H9 (cell line): ENCODE data around the gene DUSP6. TPM values are rescaled to one million over a fixed set of nuclear protein-coding genes. Genes with fewer than 3 reads are reported as not detected.
A peak's percentile ranks its signal among the peaks of the same experiment; 100 is the strongest.

Experiments
- DNase-seq: peaks from one replicate; pipeline ENCODE4 v3.0.0-alpha.2; 2017
- H2AFZ ChIP-seq: one replicate; pipeline ENCODE4 v1.6.1; 2013; ENCODE audit warnings: mild to moderate bottlenecking, low read length, control low read depth, moderate library complexity
- H2AK5ac ChIP-seq: 2 replicates; pipeline ENCODE4 v1.6.1; 2013; ENCODE audit warnings: low read length, control low read depth, mixed read lengths; ENCODE audit not compliant: insufficient read length
- H2BK120ac ChIP-seq: one replicate; pipeline ENCODE4 v1.6.1; 2013; ENCODE audit warnings: low read depth, mild to moderate bottlenecking, low read length, control low read depth, inconsistent platforms; ENCODE audit not compliant: poor library complexity, severe bottlenecking
- H2BK12ac ChIP-seq: 2 replicates; pipeline ENCODE4 v1.6.1; 2013; ENCODE audit warnings: low read length, control low read depth, mixed read lengths, low read depth; ENCODE audit not compliant: insufficient read length
- H2BK15ac ChIP-seq: 2 replicates; pipeline ENCODE4 v1.6.1; 2013; ENCODE audit warnings: low read depth, low read length, control low read depth
- H2BK20ac ChIP-seq: one replicate; pipeline ENCODE4 v1.6.1; 2013; ENCODE audit warnings: low read depth, mild to moderate bottlenecking, low read length, control low read depth, inconsistent platforms; ENCODE audit not compliant: poor library complexity, severe bottlenecking
- H2BK5ac ChIP-seq: 2 replicates; pipeline ENCODE4 v1.6.1; 2013; ENCODE audit warnings: low read length, control low read depth, mixed read lengths; ENCODE audit not compliant: insufficient read length
- H3K14ac ChIP-seq: 2 replicates; pipeline ENCODE4 v1.6.1; 2013; ENCODE audit warnings: low read length, control low read depth; ENCODE audit not compliant: insufficient read depth
- H3K18ac ChIP-seq: 2 replicates; pipeline ENCODE4 v1.6.1; 2013; ENCODE audit warnings: low read depth, mild to moderate bottlenecking, mixed read lengths, low read length, control low read depth; ENCODE audit not compliant: insufficient read length
- H3K23ac ChIP-seq: 2 replicates; pipeline ENCODE4 v1.6.1; 2013; ENCODE audit warnings: low read length, control low read depth, mixed read lengths, low read depth; ENCODE audit not compliant: insufficient read length
- H3K23me2 ChIP-seq: 2 replicates; pipeline ENCODE4 v1.6.1; 2013; ENCODE audit warnings: low read depth, mild to moderate bottlenecking, mixed read lengths, low read length, control low read depth; ENCODE audit not compliant: insufficient read length, poor library complexity, severe bottlenecking
- H3K27ac ChIP-seq: 2 replicates; pipeline ENCODE4 v1.5.1; 2013; ENCODE audit warnings: low read length, control low read depth, mixed read lengths, low read depth; ENCODE audit not compliant: insufficient read length
- H3K27me3 ChIP-seq: 2 replicates; pipeline ENCODE4 v1.6.1; 2013; ENCODE audit warnings: low read length, control low read depth, inconsistent platforms; ENCODE audit not compliant: insufficient read depth
- H3K4ac ChIP-seq: 2 replicates; pipeline ENCODE4 v1.6.1; 2013; ENCODE audit warnings: low read depth, mild to moderate bottlenecking, control low read depth, inconsistent platforms, low read length, moderate library complexity
- H3K4me1 ChIP-seq: 2 replicates; pipeline ENCODE4 v1.6.1; 2013; ENCODE audit warnings: low read length, control low read depth, inconsistent platforms; ENCODE audit not compliant: insufficient read depth
- H3K4me2 ChIP-seq: 2 replicates; pipeline ENCODE4 v1.6.1; 2013; ENCODE audit warnings: low read length, control low read depth, mixed read lengths; ENCODE audit not compliant: insufficient read length, insufficient read depth
- H3K56ac ChIP-seq: 2 replicates; pipeline ENCODE4 v1.6.1; 2013; ENCODE audit warnings: low read depth, mild to moderate bottlenecking, mixed read lengths, low read length, control low read depth; ENCODE audit not compliant: insufficient read length
- H3K79me1 ChIP-seq: 2 replicates; pipeline ENCODE4 v1.6.1; 2013; ENCODE audit warnings: low read depth, mild to moderate bottlenecking, moderate library complexity, low read length, control low read depth, inconsistent platforms; ENCODE audit not compliant: insufficient read depth, poor library complexity, severe bottlenecking
- H3K79me2 ChIP-seq: 2 replicates; pipeline ENCODE4 v1.6.1; 2013; ENCODE audit warnings: low read length, control low read depth, inconsistent platforms; ENCODE audit not compliant: insufficient read depth
- H3K9ac ChIP-seq: 2 replicates; pipeline ENCODE4 v1.6.1; 2013; ENCODE audit warnings: low read length, control low read depth, mixed read lengths; ENCODE audit not compliant: insufficient read length; ENCODE audit errors: extremely low read depth
- H3K9me3 ChIP-seq: one replicate; pipeline ENCODE4 v1.6.1; 2013; ENCODE audit warnings: low read depth, low read length, inconsistent platforms; ENCODE audit not compliant: control insufficient read depth
- H3T11ph ChIP-seq: one replicate; pipeline ENCODE4 v1.6.1; 2013; ENCODE audit warnings: mild to moderate bottlenecking, low read length, control low read depth, inconsistent platforms
- H4K20me1 ChIP-seq: one replicate; pipeline ENCODE4 v1.6.1; 2013; ENCODE audit not compliant: control insufficient read depth, insufficient read length, insufficient read depth
- H4K5ac ChIP-seq: 2 replicates; pipeline ENCODE4 v1.6.1; 2013; ENCODE audit warnings: low read depth, mild to moderate bottlenecking, mixed read lengths, low read length, control low read depth; ENCODE audit not compliant: insufficient read length
- H4K8ac ChIP-seq: replicated peaks from 2 replicates; pipeline ENCODE4 v1.6.1; 2013; ENCODE audit warnings: low read length, control low read depth, mixed read lengths, low read depth; ENCODE audit not compliant: insufficient read length
- H4K91ac ChIP-seq: 2 replicates; pipeline ENCODE4 v1.6.1; 2013; ENCODE audit warnings: low read depth, mild to moderate bottlenecking, moderate library complexity, mixed read lengths, low read length, control low read depth; ENCODE audit not compliant: insufficient read length
- H3K27ac Mint-ChIP-seq, 3 experiments: 2 replicates in 2 of 3; 3 replicates in 1 of 3; pipeline ENCODE4 v1.8.0; 2020 to 2021; ENCODE audit warnings: mixed read lengths in 3 of 3, mild to moderate bottlenecking in 1 of 3, moderate library complexity in 1 of 3
- H3K27me3 Mint-ChIP-seq: 2 replicates; pipeline ENCODE4 v1.8.0; 2021; ENCODE audit warnings: low read depth, mild to moderate bottlenecking, moderate library complexity, mixed read lengths
- H3K36me3 Mint-ChIP-seq, 3 experiments: 2 replicates in 2 of 3; 3 replicates in 1 of 3; pipeline ENCODE4 v1.8.0; 2020 to 2021; ENCODE audit warnings: low read depth in 3 of 3, mixed read lengths in 3 of 3; ENCODE audit not compliant: insufficient read depth in 1 of 3
- H3K4me1 Mint-ChIP-seq, 2 experiments: 2 replicates each; pipeline ENCODE4 v1.8.0; 2020; ENCODE audit warnings: mixed read lengths in 2 of 2
- H3K4me3 Mint-ChIP-seq, 2 experiments: 2 replicates in 1 of 2; 3 replicates in 1 of 2; pipeline ENCODE4 v1.8.0; 2020 to 2021; ENCODE audit warnings: mild to moderate bottlenecking in 2 of 2, mixed read lengths in 2 of 2, moderate library complexity in 1 of 2
- H3K9me3 Mint-ChIP-seq, 2 experiments: 2 replicates in 1 of 2; 3 replicates in 1 of 2; pipeline ENCODE4 v1.8.0; 2020; ENCODE audit warnings: mild to moderate bottlenecking in 2 of 2, mixed read lengths in 2 of 2, moderate library complexity in 1 of 2
- WGBS: extraction: QIAGEN DNeasy Blood & Tissue Kit; methylation state at CpG from one replicate; pipeline ENCODE4 v1.1.7; 2013; ENCODE audit warnings: missing lambda C conversion rate, low lambda C conversion rate, mixed read lengths; ENCODE audit not compliant: insufficient read length; ENCODE audit errors: extremely low coverage; 5-methylcytosine and 5-hydroxymethylcytosine counted together
- total RNA-seq: library from RNA; stranded (reverse); gene quantifications from 2 replicates; pipeline ENCODE4 v1.2.1, GENCODE V29; 2021
- TF ChIP-seq, protein P1 (sequence below): fragments of 200-600 bp; sonication (generic); conservative IDR thresholded peaks from 3 replicates; pipeline ENCODE4 v1.8.0; 2021; ENCODE audit warnings: antibody characterized with exemption, mild to moderate bottlenecking

DUSP6 gene
- total RNA-seq, 1 experiment from 2014 or later: 35.3 TPM

- Mint-ChIP-seq H3K4me3 (no peak overlapping the region), H3K4me1 (peaks cover 5 to 7% of the 10 kb centered on the region in 2 experiments), H3K27me3 (no peaks in the 10 kb centered on the region; the same call in 1 of the 2 replicates), H3K9me3 (no peaks in the 10 kb centered on the region; a peak in 1 of 5 replicates), H3K36me3 (peaks cover 0 to 3% (median 0%) of the 10 kb centered on the region in 3 experiments; a peak in 2 of 7 replicates), H3K27ac (peak overlapping the region in 1 of 3 experiments; percentile 24; a peak in 2 of 7 replicates)
- Histone ChIP-seq H3K79me2 (no peaks in the 10 kb centered on the region), H2AK5ac (no peak overlapping the region), H2BK20ac (no peak overlapping the region), H4K20me1 (no peaks in the 10 kb centered on the region), H3T11ph (no peak overlapping the region), H3K18ac (no peak overlapping the region), H3K4me2 (no peak overlapping the region), H3K27ac (no peak overlapping the region), H2AFZ (no peak overlapping the region), H3K4ac (no peak overlapping the region), H3K14ac (no peak overlapping the region), H4K5ac (no peak overlapping the region), H3K79me1 (no peaks in the 10 kb centered on the region), H3K23ac (no peak overlapping the region), H3K23me2 (no peaks in the 10 kb centered on the region), H3K56ac (no peak overlapping the region), H2BK12ac (no peak overlapping the region), H2BK120ac (no peak overlapping the region), H3K9me3 (no peaks in the 10 kb centered on the region), H3K4me1 (no peaks in the 10 kb centered on the region), H3K27me3 (no peaks in the 10 kb centered on the region), H2BK5ac (no peak overlapping the region), H4K8ac (no peak overlapping the region), H4K91ac (no peak overlapping the region), H2BK15ac (no peak overlapping the region), H3K9ac (no peak overlapping the region)
- TF ChIP-seq, protein P1, sequence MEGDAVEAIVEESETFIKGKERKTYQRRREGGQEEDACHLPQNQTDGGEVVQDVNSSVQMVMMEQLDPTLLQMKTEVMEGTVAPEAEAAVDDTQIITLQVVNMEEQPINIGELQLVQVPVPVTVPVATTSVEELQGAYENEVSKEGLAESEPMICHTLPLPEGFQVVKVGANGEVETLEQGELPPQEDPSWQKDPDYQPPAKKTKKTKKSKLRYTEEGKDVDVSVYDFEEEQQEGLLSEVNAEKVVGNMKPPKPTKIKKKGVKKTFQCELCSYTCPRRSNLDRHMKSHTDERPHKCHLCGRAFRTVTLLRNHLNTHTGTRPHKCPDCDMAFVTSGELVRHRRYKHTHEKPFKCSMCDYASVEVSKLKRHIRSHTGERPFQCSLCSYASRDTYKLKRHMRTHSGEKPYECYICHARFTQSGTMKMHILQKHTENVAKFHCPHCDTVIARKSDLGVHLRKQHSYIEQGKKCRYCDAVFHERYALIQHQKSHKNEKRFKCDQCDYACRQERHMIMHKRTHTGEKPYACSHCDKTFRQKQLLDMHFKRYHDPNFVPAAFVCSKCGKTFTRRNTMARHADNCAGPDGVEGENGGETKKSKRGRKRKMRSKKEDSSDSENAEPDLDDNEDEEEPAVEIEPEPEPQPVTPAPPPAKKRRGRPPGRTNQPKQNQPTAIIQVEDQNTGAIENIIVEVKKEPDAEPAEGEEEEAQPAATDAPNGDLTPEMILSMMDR: 0 out of 3 replicates have a peak, but pooled peaks have one; percentile 17
- no peak for DNase-seq
- WGBS: no CpG with 5 or more reads among the region's 4 CpGs
These were observed 43.4 kb upstream of the DUSP6 start for GRCh38 chr12:89395712-89396111.
